Muscle of leg (tissue), 11 donors: Measurements from ENCODE around the gene TXN2. TPM values are rescaled to one million over a fixed set of nuclear protein-coding genes. Genes with fewer than 3 reads are reported as not detected.
A peak's percentile ranks its signal among the peaks of the same experiment; 100 is the strongest.

ENCODE experiments used
- DNase-seq: peaks from one replicate; pipeline ENCODE4 v3.0.0; 2013
- H3K27ac ChIP-seq: one replicate; pipeline ENCODE4 v1.5.1; 2013; ENCODE audit warnings: mild to moderate bottlenecking, low read length, control low read depth
- H3K27me3 ChIP-seq: one replicate; pipeline ENCODE4 v1.6.1; 2013; ENCODE audit warnings: low read length; ENCODE audit not compliant: control insufficient read depth, insufficient read depth
- H3K36me3 ChIP-seq: one replicate; pipeline ENCODE4 v1.6.1; 2013; ENCODE audit warnings: low read length; ENCODE audit not compliant: control insufficient read depth, insufficient read depth
- H3K4me1 ChIP-seq: one replicate; pipeline ENCODE4 v1.6.1; 2013; ENCODE audit warnings: low read length; ENCODE audit not compliant: control insufficient read depth, insufficient read depth
- H3K4me3 ChIP-seq: one replicate; pipeline ENCODE4 v1.5.1; 2013; ENCODE audit warnings: low read length, control low read depth
- H3K9me3 ChIP-seq: replicated peaks from 2 replicates; pipeline ENCODE4 v1.6.1; 2013; ENCODE audit warnings: low read depth, low read length; ENCODE audit not compliant: control insufficient read depth
- WGBS: methylation state at CpG from one replicate; pipeline ENCODE4 v1.1.5; 2013; ENCODE audit warnings: missing lambda C conversion rate; ENCODE audit not compliant: insufficient coverage; 5-methylcytosine and 5-hydroxymethylcytosine counted together
- polyA plus RNA-seq, 8 donors: library from polyadenylated mRNA; unstranded; fragments of 120-200 nt; gene quantifications; one replicate each; pipeline versions ENCODE4 v1.2.1 to v1.2.3, GENCODE V29; 2013; ENCODE audit warnings: inconsistent platforms in 1 of 8, low replicate concordance in 1 of 8; ENCODE audit not compliant: insufficient read length in 8 of 8, insufficient read depth in 1 of 8
- total RNA-seq: library from RNA; stranded (reverse); fragments of 120-200 nt; gene quantifications from one replicate; pipeline ENCODE4 v1.2.4, GENCODE V29; 2013

TXN2 gene
- total and polyA plus RNA-seq, 9 donors = 25.5 to 127 (median 115) TPM

DNA sequence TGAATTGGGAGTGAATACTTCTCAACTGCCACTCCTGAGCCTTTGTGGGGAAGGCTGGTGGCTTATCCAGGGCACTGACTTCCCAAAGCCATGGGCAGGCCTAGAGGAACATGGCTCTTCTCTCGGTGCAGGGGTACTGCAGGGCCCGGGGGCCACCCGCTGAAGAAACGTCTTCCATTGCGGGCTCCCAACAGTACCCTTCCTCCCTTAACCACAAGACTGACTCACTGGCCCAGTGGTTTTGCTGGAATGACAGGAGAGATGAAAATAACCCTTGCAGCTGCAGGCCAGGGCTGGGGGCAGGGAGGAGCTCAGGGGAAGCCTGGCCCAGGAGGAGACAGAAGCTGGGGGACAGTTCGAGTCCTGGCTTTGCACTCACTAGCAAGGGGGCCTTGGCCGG is 13.5 kb downstream of the TXN2 start:
- Histone ChIP-seq H3K27ac (no peak overlapping the region), H3K27me3 (no peaks in the 10 kb centered on the region), H3K4me3 (no peak overlapping the region), H3K36me3 (peaks cover 60% of the 10 kb centered on the region), H3K4me1 (peaks cover 38% of the 10 kb centered on the region), H3K9me3 (no peaks in the 10 kb centered on the region)
- DNase-seq = no peak
- 86% methylated on average over 5 of the region's 7 CpGs for WGBS

- no peaks in the 10 kb centered on the region for H3K27me3 ChIP-seq
- 76% methylated on average over 8 of the region's 14 CpGs for WGBS
- H3K9me3 ChIP-seq = no peaks in the 10 kb centered on the region
- peaks cover 54% of the 10 kb centered on the region for H3K36me3 ChIP-seq
- no peak overlapping the region for H3K4me3 ChIP-seq
- no peak for DNase-seq
- H3K4me1 ChIP-seq = peaks cover 42% of the 10 kb centered on the region
- H3K27ac ChIP-seq = peak overlapping the region; percentile 13
Measured at GRCh38 chr22:36467042-36467810, 14.2 kb downstream of the TXN2 start.

GRCh38 chr22:36466258-36466657 is 15.2 kb downstream of the TXN2 start:
- peak overlapping the region; percentile 40 for H3K27ac ChIP-seq
- 68% methylated on average over 6 of the region's 7 CpGs for whole genome bisulfite sequencing
- H3K4me1 ChIP-seq = peaks cover 50% of the 10 kb centered on the region
- no peaks in the 10 kb centered on the region for H3K27me3 ChIP-seq
- no peaks in the 10 kb centered on the region for H3K9me3 ChIP-seq
- no peak overlapping the region for H3K4me3 ChIP-seq
- H3K36me3 ChIP-seq = peaks cover 46% of the 10 kb centered on the region
- DNase-seq = no peak

GRCh38 chr22:36465232-36466021 is 16.0 kb downstream of the TXN2 start:
- no peak overlapping the region for H3K4me3 ChIP-seq

GRCh38 chr22:36464715-36465231 is 16.7 kb downstream of the TXN2 start:
- DNase-seq = no peak
- 79% methylated on average over 20 of the region's 20 CpGs for WGBS
- no peak overlapping the region for H3K4me3 ChIP-seq
- peaks cover 40% of the 10 kb centered on the region for H3K36me3 ChIP-seq
- no peaks in the 10 kb centered on the region for H3K27me3 ChIP-seq
- H3K4me1 ChIP-seq = peaks cover 47% of the 10 kb centered on the region
- no peaks in the 10 kb centered on the region for H3K9me3 ChIP-seq
- peak overlapping the region; percentile 62 for H3K27ac ChIP-seq

More at GRCh38 chr22:36465232-36466021, 16.0 kb downstream of the TXN2 start:
- Histone ChIP-seq H3K27ac (peak overlapping the region; percentile 62), H3K4me1 (peaks cover 50% of the 10 kb centered on the region), H3K9me3 (no peaks in the 10 kb centered on the region), H3K27me3 (no peaks in the 10 kb centered on the region), H3K36me3 (peaks cover 40% of the 10 kb centered on the region)
- WGBS = 70% methylated on average over 22 of the region's 25 CpGs
- peak; percentile 49 for DNase-seq

GRCh38 chr22:36463783-36464184 is 17.7 kb downstream of the TXN2 start:
- Histone ChIP-seq H3K27me3 (no peaks in the 10 kb centered on the region), H3K4me1 (peaks cover 47% of the 10 kb centered on the region), H3K4me3 (no peak overlapping the region), H3K27ac (peak overlapping the region; percentile 63), H3K9me3 (no peaks in the 10 kb centered on the region), H3K36me3 (peaks cover 34% of the 10 kb centered on the region)
- 60% methylated on average over 16 of the region's 17 CpGs for WGBS
- DNase-seq = no peak

DNA sequence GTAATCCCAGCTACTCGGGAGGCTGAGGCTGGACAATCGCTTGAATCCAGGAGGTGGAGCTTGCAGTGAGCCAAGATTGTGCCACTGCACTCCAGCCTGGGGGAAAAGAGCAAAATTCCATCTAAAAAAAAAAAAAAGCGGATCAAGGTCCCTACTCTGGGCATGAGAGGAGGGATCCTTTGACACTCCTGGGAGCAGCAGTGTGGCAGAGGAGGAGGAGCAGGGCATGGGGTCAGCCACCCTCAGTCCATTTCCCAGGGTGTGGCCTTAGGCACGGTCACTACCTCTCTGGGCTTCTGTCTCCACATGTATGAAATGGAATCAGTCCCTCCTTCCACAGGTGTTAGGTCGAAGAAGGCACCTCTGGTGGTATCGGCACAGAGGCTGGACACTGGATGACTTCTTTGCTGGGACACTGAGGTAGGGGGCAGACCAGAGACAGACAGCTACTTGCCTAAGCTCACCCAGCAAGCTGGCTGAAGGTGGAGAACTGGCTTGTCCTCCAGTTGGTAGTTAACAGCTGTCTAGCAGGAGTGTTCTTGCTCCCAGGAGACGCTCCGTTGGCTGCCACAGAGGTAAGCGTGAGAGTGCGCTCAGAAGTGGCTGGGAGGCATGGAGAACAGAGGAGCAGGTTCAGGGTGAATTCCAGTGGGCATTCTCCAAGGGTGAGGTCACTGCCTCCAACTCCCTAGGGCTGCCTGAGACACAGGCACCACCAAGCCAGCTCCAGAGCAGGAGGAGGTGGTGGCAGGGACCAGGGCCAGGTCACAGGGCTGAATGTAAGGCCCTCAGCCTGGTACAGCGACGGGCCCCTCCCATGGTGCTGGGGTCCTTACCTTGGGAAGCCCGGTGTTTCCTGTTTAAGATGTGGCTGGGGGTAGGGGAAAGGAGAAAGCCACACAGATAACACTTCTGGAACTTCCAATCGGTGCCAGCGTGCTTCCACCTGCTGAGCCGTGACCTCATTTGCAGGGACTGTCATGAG is 19.5 kb downstream of the TXN2 start:
- Histone ChIP-seq H3K4me1 (peaks cover 51% of the 10 kb centered on the region), H3K4me3 (no peak overlapping the region), H3K27me3 (no peaks in the 10 kb centered on the region), H3K27ac (peak overlapping the region; percentile 60), H3K9me3 (no peaks in the 10 kb centered on the region), H3K36me3 (peaks cover 19% of the 10 kb centered on the region)
- peak; percentile 51 for DNase-seq
- WGBS = 77% methylated on average over 10 of the region's 16 CpGs

- no peak for DNase-seq
- H3K27ac ChIP-seq = no peak overlapping the region
- no peaks in the 10 kb centered on the region for H3K9me3 ChIP-seq
- no peaks in the 10 kb centered on the region for H3K27me3 ChIP-seq
- no peak overlapping the region for H3K4me3 ChIP-seq
- peaks cover 1% of the 10 kb centered on the region for H3K36me3 ChIP-seq
- WGBS = 94% methylated on average over 2 of the region's 8 CpGs
- peaks cover 44% of the 10 kb centered on the region for H3K4me1 ChIP-seq
Measured at GRCh38 chr22:36460202-36460601, 21.2 kb downstream of the TXN2 start.

DNA sequence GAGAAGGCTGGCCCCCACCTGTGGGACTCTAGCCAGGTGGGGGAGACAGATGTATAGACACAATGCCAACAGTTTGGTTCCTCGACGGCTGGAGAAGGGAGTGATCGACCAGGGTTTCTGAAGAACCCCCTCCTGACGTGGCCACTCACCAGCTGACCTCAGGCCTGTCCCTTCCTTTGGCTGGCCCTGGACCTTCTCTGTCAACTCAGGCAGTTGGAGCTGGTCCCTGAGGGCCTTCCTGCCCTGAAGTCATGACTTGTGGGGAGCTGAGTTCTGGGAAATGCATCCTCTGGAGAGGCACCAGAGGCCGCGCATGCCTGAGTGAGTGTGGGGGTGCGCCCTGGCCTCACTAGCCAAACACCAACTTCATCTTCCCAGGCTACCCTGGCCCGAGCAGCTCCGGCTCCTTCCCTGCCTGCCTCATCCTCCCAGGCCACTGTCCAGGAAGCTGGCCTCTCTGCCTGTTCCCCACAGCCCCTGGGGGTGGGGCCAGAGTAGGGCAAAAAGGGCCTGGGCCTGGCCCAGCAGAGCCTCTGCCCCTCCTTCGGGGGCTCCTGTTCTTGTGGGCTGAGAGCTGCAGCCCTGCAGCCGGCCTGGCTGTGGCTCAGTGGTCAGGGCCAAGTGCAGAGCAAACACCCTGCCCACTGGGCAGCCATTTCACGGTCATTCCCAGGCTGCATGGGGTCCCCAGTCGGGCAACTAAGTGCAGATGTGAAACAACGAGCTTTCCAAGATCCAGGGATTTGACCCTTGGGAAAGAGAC is 23.6 kb downstream of the TXN2 start:
- 30% methylated on average over 9 of the region's 14 CpGs for WGBS
- Histone ChIP-seq H3K36me3 (no peaks in the 10 kb centered on the region), H3K9me3 (no peaks in the 10 kb centered on the region), H3K27ac (peak overlapping the region; percentile 55), H3K4me1 (peaks cover 41% of the 10 kb centered on the region), H3K4me3 (no peak overlapping the region), H3K27me3 (no peaks in the 10 kb centered on the region)
- no peak for DNase-seq
